CD4-positive, CD25-positive, alpha-beta regulatory T cell (primary cell): ENCODE data around the gene ITGB1. TPM values are rescaled to one million over a fixed set of nuclear protein-coding genes. Genes with fewer than 3 reads are reported as not detected.

Experiments
- ATAC-seq, 2 donors: fragments of 150-1000 bp; cut with Tn5 transposase; one replicate each; pipeline ENCODE4 v1.10.0; 2021; ENCODE audit warnings: low read depth in 2 of 2, moderate number of reproducible peaks in 2 of 2, moderate library complexity in 1 of 2
- DNase-seq, 3 donors: peaks; one replicate each; pipeline versions ENCODE4 v3.0.0 to v3.0.0-alpha.2; 2012 to 2022; ENCODE audit warnings: mixed read lengths in 1 of 3
- H3K27ac ChIP-seq: one replicate; pipeline ENCODE4 v1.7.0; 2013; ENCODE audit warnings: mild to moderate bottlenecking, low read length; ENCODE audit not compliant: insufficient read depth, poor library complexity, severe bottlenecking
- H3K27me3 ChIP-seq: one replicate; pipeline ENCODE4 v1.7.0; 2013; ENCODE audit warnings: low read length; ENCODE audit not compliant: control insufficient read depth, insufficient read depth
- H3K36me3 ChIP-seq: one replicate; pipeline ENCODE4 v1.7.0; 2013; ENCODE audit warnings: mild to moderate bottlenecking, low read length, moderate library complexity; ENCODE audit not compliant: control insufficient read depth, insufficient read depth
- H3K4me1 ChIP-seq: 2 replicates; pipeline ENCODE4 v1.7.0; 2013; ENCODE audit warnings: mild to moderate bottlenecking, low read length; ENCODE audit not compliant: insufficient read depth, control insufficient read depth, poor library complexity, severe bottlenecking
- H3K4me3 ChIP-seq: one replicate; pipeline ENCODE4 v1.7.0; 2013; ENCODE audit warnings: low read depth, mild to moderate bottlenecking, low read length, moderate library complexity
- H3K9me3 ChIP-seq, 2 experiments: 1 replicate in 1 of 2; 2 replicates in 1 of 2; pipeline ENCODE4 v1.7.0; 2013; ENCODE audit warnings: low read length in 2 of 2, mild to moderate bottlenecking in 1 of 2, moderate library complexity in 1 of 2; ENCODE audit not compliant: control insufficient read depth in 2 of 2
- H3K27ac Mint-ChIP-seq, 3 donors: one replicate each; pipeline ENCODE4 v1.8.0; 2020 to 2022; ENCODE audit warnings: mild to moderate bottlenecking in 3 of 3, mixed read lengths in 3 of 3, moderate library complexity in 2 of 3
- H3K27me3 Mint-ChIP-seq: one replicate; pipeline ENCODE4 v1.8.0; 2022; ENCODE audit warnings: mild to moderate bottlenecking, mixed read lengths
- H3K36me3 Mint-ChIP-seq: one replicate; pipeline ENCODE4 v1.8.0; 2020; ENCODE audit warnings: mixed read lengths
- H3K4me1 Mint-ChIP-seq, 4 donors: one replicate each; pipeline ENCODE4 v1.8.0; 2020 to 2022; ENCODE audit warnings: mixed read lengths in 4 of 4, mild to moderate bottlenecking in 1 of 4
- H3K4me3 Mint-ChIP-seq, 4 donors: one replicate each; pipeline ENCODE4 v1.8.0; 2020 to 2022; ENCODE audit warnings: mild to moderate bottlenecking in 4 of 4, mixed read lengths in 4 of 4, moderate library complexity in 3 of 4
- H3K9me3 Mint-ChIP-seq, 7 donors: one replicate each; pipeline ENCODE4 v1.8.0; 2020 to 2022; ENCODE audit warnings: mixed read lengths in 7 of 7, mild to moderate bottlenecking in 3 of 7, moderate library complexity in 2 of 7
- polyA plus RNA-seq, 4 donors: library from polyadenylated mRNA; unstranded; fragments of 300-500 nt; fragmentation: Illumina TruSeq; gene quantifications; one replicate each; pipeline ENCODE4 v1.2.3, GENCODE V29; 2021
- total RNA-seq: library from RNA; stranded (reverse); gene quantifications from one replicate; pipeline ENCODE4 v1.2.3, GENCODE V29; 2022

The ITGB1 gene
- total and polyA plus RNA-seq, 5 donors from 2014 or later: 360 to 577 (median 524) TPM

DNA sequence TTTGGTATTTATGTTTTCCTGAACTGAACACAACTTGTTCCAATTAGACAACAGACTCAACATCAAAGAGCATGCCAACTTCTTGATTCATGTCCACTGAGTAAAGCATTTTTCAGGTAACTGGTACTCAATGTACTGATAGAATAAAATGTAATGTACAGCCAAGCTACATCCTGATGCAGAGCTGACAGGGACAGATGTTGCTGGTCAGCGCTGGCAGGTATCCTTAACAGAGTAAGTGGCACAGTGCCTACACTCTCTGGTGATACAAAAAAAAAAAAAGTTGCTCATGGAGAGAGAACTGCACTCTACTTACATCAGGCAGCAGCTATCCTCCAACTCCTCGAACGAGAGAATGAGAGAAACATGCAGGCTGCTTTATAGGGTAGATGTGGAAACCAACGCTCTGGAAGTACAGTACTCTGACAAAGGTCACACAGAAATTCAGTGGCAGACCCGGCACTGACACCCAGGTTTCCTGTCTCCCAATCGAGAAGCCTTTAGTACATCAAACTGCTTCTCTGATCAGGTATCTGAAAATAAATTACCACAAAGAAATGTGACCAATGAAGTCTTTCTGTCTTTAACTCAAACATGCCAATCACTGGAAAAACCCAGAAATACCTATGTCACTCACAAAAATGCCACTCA lies 4.6 kb downstream of the ITGB1 start:
- Mint-ChIP-seq H3K4me1 (peaks cover 55 to 75% (median 66%) of the 10 kb centered on the region in 4 donors), H3K9me3 (peaks cover 0 to 1% (median 0%) of the 10 kb centered on the region in 7 donors), H3K27ac (peak overlapping the region; percentile 50 to 93 (median 90)), H3K27me3 (no peaks in the 10 kb centered on the region), H3K36me3 (peaks cover 9% of the 10 kb centered on the region), H3K4me3 (peak overlapping the region; percentile 89 to 96 (median 90))
- Histone ChIP-seq H3K4me1 (peaks cover 67% of the 10 kb centered on the region), H3K27me3 (no peaks in the 10 kb centered on the region), H3K36me3 (no peaks in the 10 kb centered on the region), H3K9me3 (no peaks in the 10 kb centered on the region), H3K4me3 (peak overlapping the region; percentile 99), H3K27ac (peak overlapping the region; percentile 80)
- no peak for ATAC-seq
- DNase-seq: no peak

DNA sequence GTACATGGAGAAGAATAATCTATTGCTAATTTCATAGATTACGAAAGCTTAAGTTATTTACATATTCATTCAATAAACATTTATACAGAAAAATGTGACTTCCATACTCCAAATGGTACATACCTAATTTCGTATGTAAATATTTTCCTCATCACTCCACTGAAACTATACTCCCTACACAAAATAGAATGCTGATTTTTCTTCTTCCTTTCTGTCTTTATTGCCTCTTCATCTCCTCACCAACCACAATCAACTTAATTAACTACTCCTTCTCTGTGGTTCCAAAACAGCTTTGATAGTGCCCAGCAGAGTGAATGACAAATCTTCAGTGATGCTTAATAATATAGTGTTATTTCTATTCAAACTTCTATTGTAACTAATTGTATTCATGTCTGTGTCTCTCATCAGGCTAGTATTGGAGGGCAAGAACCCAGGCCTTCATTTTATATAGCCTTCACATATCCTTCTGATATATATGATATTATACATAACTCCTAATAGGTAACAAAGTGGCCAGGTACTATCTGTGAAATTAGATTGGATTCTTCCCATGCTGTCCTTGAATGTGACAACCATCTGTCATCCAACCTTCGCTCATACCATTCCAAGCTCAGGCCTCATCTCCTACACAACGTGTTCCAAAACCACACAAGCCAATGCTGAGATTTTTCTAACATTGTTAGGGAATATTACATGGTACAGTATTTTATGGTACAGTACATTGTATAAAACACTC lies 5.3 kb downstream of the ITGB1 start:
- Histone ChIP-seq H3K4me1 (peaks cover 72% of the 10 kb centered on the region), H3K9me3 (no peaks in the 10 kb centered on the region), H3K4me3 (peak overlapping the region; percentile 99), H3K36me3 (no peaks in the 10 kb centered on the region), H3K27ac (peak overlapping the region; percentile 80), H3K27me3 (no peaks in the 10 kb centered on the region)
- no peaks in the 10 kb centered on the region for H3K27me3 Mint-ChIP-seq
- no peak for DNase-seq
- H3K36me3 Mint-ChIP-seq: peaks cover 9% of the 10 kb centered on the region
- peak overlapping the region; percentile 5 to 50 (median 32) for H3K27ac Mint-ChIP-seq
- H3K9me3 Mint-ChIP-seq: peaks cover 0 to 1% (median 0%) of the 10 kb centered on the region in 7 donors
- H3K4me1 Mint-ChIP-seq: peaks cover 62 to 82% (median 73%) of the 10 kb centered on the region in 4 donors
- peak overlapping the region; percentile 89 to 96 (median 90) for H3K4me3 Mint-ChIP-seq
- ATAC-seq: no peak

DNA sequence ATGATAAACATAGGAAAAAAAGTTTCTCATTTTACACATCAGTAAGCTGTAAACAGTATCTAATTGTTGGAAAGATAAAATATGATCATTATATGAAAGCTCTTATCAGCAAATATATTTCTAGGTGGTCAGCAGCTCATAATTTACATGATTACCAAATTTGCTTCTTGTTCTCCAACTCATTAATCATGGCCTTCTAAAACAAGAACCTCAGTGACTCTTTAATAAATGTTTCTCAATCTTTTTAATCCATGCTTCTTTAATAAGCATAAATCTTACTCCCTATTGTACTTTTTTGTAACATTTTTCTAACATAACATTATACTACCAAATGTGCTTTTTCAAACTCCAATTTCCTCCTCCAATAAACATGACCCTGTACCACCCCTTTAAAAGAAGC lies 5.9 kb downstream of the ITGB1 start:
- H3K27ac ChIP-seq: peak overlapping the region; percentile 80
- DNase-seq (no peak), ATAC-seq (no peak)
- peak overlapping the region; percentile 99 for H3K4me3 ChIP-seq
- Mint-ChIP-seq H3K9me3 (peaks cover 0 to under 1% (median 0%) of the 10 kb centered on the region in 7 donors), H3K36me3 (peaks cover 9% of the 10 kb centered on the region), H3K27me3 (no peaks in the 10 kb centered on the region), H3K27ac (peak overlapping the region in 2 of 3 donors; percentile 7 to 32), H3K4me3 (peak overlapping the region; percentile 89 to 96 (median 90)), H3K4me1 (peaks cover 68 to 89% (median 79%) of the 10 kb centered on the region in 4 donors)
- H3K27me3 ChIP-seq: no peaks in the 10 kb centered on the region
- no peaks in the 10 kb centered on the region for H3K9me3 ChIP-seq
- H3K4me1 ChIP-seq: peaks cover 78% of the 10 kb centered on the region
- no peaks in the 10 kb centered on the region for H3K36me3 ChIP-seq

DNA sequence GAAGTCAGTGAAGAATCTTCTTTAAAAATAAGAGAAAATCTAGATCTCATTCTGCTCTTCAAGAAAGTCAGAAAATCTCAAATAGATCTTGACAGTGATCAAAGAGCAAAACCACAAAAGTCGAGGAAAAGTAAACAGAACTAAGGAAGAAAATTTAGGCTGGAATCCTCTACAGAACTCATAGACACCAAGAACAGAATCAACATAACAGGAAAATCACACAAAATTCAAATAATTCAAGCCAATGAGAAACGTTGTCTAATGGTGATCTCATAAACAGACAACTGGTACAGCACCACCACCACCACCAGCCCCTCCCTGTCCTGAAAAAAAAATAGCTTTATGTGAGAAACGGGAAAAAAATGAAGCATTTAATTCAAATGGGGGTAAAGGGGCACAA lies 6.9 kb downstream of the ITGB1 start:
- Histone ChIP-seq H3K27me3 (no peaks in the 10 kb centered on the region), H3K36me3 (no peaks in the 10 kb centered on the region), H3K9me3 (no peaks in the 10 kb centered on the region), H3K27ac (peak overlapping the region; percentile 80), H3K4me3 (peak overlapping the region; percentile 99), H3K4me1 (peaks cover 82% of the 10 kb centered on the region)
- ATAC-seq (no peak), DNase-seq (no peak)
- Mint-ChIP-seq H3K27me3 (no peaks in the 10 kb centered on the region), H3K4me1 (peaks cover 69 to 91% (median 83%) of the 10 kb centered on the region in 4 donors), H3K27ac (peak overlapping the region; percentile 60 to 67 (median 64)), H3K4me3 (peak overlapping the region; percentile 89 to 96 (median 90)), H3K36me3 (peaks cover 9% of the 10 kb centered on the region), H3K9me3 (no peaks in the 10 kb centered on the region)

DNA sequence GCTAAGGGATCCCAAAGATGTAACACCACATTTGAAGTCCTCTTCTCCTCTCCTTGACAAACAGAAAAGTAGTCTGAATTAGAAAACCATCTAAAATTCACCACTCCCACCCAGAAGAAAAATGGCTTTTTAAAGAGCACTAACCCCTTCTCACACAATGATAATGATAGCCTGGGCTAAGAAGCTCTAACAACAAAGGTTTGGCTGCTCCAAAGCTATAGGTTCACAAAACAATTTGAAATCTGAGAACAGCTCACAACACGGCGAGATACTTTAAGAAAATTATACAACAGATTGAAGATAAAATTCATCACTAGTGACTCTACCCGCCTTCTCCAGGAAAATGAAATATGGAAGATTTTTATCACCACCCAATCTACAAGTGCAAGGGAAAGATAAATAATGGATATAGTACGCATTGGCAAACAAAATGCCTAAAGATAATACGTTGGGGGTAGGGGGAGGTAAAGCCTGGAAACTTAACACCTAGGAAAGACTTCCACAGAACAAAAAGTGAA lies 7.4 kb downstream of the ITGB1 start:
- no peaks in the 10 kb centered on the region for H3K9me3 ChIP-seq
- H3K9me3 Mint-ChIP-seq: no peaks in the 10 kb centered on the region
- H3K27ac ChIP-seq: peak overlapping the region; percentile 80
- peaks cover under 1% of the 10 kb centered on the region for H3K36me3 ChIP-seq
- peak overlapping the region; percentile 89 to 96 (median 90) for H3K4me3 Mint-ChIP-seq
- ATAC-seq (no peak), DNase-seq (no peak)
- peaks cover 86% of the 10 kb centered on the region for H3K4me1 ChIP-seq
- H3K36me3 Mint-ChIP-seq: peaks cover 9% of the 10 kb centered on the region
- H3K4me1 Mint-ChIP-seq: peaks cover 71 to 93% (median 84%) of the 10 kb centered on the region in 4 donors
- H3K27me3 Mint-ChIP-seq: no peaks in the 10 kb centered on the region
- H3K27ac Mint-ChIP-seq: peak overlapping the region; percentile 24 to 67 (median 60)
- peak overlapping the region; percentile 99 for H3K4me3 ChIP-seq
- no peaks in the 10 kb centered on the region for H3K27me3 ChIP-seq

DNA sequence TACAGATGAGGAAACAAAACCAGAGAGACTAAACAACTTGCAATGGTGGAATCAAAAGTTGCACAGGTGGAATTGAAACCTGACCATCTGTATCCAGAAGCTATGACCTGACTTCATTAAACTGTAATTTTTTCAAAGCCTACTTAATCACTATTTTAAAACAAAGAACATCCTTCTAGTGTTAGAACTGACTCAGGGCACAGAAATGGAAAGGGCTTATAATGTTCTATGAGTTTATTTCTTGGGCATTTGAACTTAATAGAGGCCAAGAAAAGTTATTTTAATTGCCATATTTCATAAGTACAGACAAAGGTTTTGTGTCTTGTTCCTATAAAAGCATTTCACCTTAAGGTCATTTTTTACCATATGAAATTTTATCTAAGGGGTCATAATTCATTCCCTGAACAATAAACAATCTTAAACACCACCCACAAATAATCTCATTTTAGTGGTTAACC lies 8.8 kb downstream of the ITGB1 start:
- H3K27me3 Mint-ChIP-seq: no peaks in the 10 kb centered on the region
- H3K27ac Mint-ChIP-seq: peak overlapping the region in 1 of 3 donors; percentile 38
- peak overlapping the region; percentile 70 for H3K27ac ChIP-seq
- H3K4me1 ChIP-seq: peaks cover 89% of the 10 kb centered on the region
- peaks cover 73 to 92% (median 80%) of the 10 kb centered on the region in 4 donors for H3K4me1 Mint-ChIP-seq
- no peaks in the 10 kb centered on the region for H3K9me3 Mint-ChIP-seq
- peak overlapping the region; percentile 99 for H3K4me3 ChIP-seq
- H3K36me3 Mint-ChIP-seq: peaks cover 9% of the 10 kb centered on the region
- no peak for DNase-seq
- no peaks in the 10 kb centered on the region for H3K27me3 ChIP-seq
- H3K4me3 Mint-ChIP-seq: peak overlapping the region; percentile 34 to 90 (median 72)
- H3K36me3 ChIP-seq: peaks cover 3% of the 10 kb centered on the region
- no peak for ATAC-seq
- H3K9me3 ChIP-seq: no peaks in the 10 kb centered on the region

DNA sequence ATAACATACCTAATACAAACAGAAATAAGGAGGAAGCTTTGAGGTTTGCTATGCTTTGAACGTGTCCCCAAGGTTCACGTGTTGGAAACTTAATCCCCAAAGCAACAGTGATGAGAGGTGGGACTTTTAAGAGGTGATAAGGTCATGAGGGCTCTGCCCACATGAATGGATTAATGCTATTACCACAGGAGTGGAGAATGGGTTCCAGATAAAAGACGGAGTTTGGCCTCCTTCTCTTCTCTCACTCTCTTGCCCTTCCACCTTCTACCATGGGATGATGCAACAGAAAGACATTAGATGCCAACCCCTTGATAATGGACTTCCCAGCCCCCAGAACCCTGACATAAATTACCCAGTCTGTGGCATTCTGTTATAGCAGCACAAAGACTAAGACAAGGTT lies 9.6 kb downstream of the ITGB1 start:
- Mint-ChIP-seq H3K4me3 (peak overlapping the region; percentile 61 to 90 (median 74)), H3K36me3 (peaks cover 14% of the 10 kb centered on the region), H3K4me1 (peaks cover 73 to 91% (median 80%) of the 10 kb centered on the region in 4 donors), H3K9me3 (no peaks in the 10 kb centered on the region), H3K27me3 (no peaks in the 10 kb centered on the region), H3K27ac (peak overlapping the region; percentile 47 to 94 (median 83))
- Histone ChIP-seq H3K27me3 (no peaks in the 10 kb centered on the region), H3K27ac (peak overlapping the region; percentile 70), H3K4me1 (peaks cover 89% of the 10 kb centered on the region), H3K36me3 (peaks cover 10% of the 10 kb centered on the region), H3K9me3 (no peaks in the 10 kb centered on the region), H3K4me3 (peak overlapping the region; percentile 99)
- peak; percentile 5 to 23 for ATAC-seq
- DNase-seq: peak in 1 of 3 donors; percentile 21
